RWPE1 (cell line): Measurements from ENCODE around the gene PHLPP1.

Experiments used
- CTCF ChIA-PET: fragments of 350-600 bp; sonication (Branson Sonifier 250); formaldehyde crosslinking; extraction: SDS; loops from one replicate; lab custom pipeline; 2021; lab: Yijun Ruan, JAX
- POLR2A ChIA-PET: fragments of 400-600 bp; formaldehyde crosslinking; extraction: SDS; loops from one replicate; lab custom pipeline; 2020; ENCODE audit warnings: antibody characterized with exemption; ENCODE audit not compliant: low non-redundant PET; lab: Yijun Ruan, JAX
- DNase-seq: peaks from one replicate; pipeline ENCODE4 v3.0.0; 2012; ENCODE audit warnings: low spot score
- H3K27ac ChIP-seq: fragments of 450-650 bp; 2 replicates; pipeline ENCODE4 v1.5.1; 2017
- TF ChIP-seq, protein P1 (sequence below): fragments of 450-650 bp; conservative IDR thresholded peaks from 2 replicates; pipeline ENCODE4 v1.5.1; 2017; ENCODE audit warnings: low read depth, mild to moderate bottlenecking

Gene PHLPP1

DNA sequence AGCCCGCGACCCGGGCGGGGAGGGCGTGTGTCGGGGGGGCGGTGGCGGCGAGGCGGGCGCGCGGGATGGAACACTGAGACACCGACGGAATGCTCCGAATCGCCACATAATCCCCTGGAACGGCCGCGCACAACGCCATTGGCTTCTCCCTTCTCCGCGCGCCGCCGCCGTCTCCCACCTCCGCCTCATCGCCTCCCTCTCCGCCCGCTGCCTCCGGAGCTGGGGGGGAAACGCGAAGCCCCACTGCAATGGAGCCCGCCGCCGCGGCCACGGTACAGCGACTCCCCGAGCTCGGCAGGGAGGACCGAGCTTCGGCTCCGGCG lies at the start of gene PHLPP1:
Gene PHLPP1 (plus strand): TSS at position 106 of the 323 bp plus-strand sequence. CDS start 143 bp downstream, at position 249.
- TF ChIP-seq, protein P1, sequence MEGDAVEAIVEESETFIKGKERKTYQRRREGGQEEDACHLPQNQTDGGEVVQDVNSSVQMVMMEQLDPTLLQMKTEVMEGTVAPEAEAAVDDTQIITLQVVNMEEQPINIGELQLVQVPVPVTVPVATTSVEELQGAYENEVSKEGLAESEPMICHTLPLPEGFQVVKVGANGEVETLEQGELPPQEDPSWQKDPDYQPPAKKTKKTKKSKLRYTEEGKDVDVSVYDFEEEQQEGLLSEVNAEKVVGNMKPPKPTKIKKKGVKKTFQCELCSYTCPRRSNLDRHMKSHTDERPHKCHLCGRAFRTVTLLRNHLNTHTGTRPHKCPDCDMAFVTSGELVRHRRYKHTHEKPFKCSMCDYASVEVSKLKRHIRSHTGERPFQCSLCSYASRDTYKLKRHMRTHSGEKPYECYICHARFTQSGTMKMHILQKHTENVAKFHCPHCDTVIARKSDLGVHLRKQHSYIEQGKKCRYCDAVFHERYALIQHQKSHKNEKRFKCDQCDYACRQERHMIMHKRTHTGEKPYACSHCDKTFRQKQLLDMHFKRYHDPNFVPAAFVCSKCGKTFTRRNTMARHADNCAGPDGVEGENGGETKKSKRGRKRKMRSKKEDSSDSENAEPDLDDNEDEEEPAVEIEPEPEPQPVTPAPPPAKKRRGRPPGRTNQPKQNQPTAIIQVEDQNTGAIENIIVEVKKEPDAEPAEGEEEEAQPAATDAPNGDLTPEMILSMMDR = no peak
- H3K27ac ChIP-seq = peak within 1 kb of the TSS; percentile 95
- ChIA-PET CTCF (interaction anchor here (0.6 to 1.3 kb wide), 10 partner anchors 13 to 630 kb away, joined by 3 to 8 read pairs (median 3); no protein-coding TSS in a partner anchor), POLR2A (interaction anchor here (0.6 kb wide), 1 partner anchor 30 kb away, joined by 4 read pairs; no protein-coding TSS in a partner anchor)
- no peak for DNase-seq

DNA sequence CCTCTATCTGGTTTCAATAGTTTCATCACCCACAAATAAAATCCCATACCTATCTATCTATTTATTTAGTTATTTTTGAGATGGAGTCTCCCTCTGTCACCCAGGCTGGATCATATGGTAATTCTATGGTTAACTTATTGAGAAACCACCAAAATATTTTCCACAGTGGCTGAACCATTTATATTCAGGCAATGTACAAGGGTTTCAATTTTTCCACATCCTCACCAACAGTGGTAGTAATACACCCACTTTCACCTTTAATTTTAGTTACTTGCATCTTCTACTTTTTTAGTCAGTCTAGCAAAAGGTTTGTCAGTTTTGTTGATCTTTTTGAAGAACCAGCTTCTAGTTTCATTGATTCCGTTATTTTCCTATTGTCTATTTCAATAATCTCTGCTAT lies 46.1 kb upstream of the PHLPP1 start:
- no peak overlapping the region for H3K27ac ChIP-seq
- no peak for DNase-seq
- TF ChIP-seq, protein P1 = no peak
- POLR2A ChIA-PET = no interaction called here
- CTCF ChIA-PET = no interaction called here

DNA sequence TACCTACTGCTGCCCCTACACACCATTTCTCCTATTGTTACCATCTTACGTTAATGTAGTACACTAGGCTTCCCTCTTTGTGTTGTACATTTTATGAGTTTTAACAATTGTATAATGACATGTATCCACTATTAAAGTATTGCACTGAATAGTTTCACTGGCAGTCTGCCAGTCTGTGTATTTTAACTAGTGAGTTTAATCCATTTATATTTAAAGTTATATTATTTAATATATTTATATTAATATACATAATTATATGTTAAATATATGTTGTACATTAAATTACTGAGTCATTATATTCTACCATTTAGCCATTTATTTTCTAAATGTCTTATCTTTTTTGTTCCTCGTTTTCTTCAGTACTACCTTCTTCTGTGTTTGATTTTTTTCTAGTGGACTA lies 44.8 kb upstream of the PHLPP1 start:
- CTCF ChIA-PET = no interaction called here
- no peak for DNase-seq
- H3K27ac ChIP-seq = no peak overlapping the region
- POLR2A ChIA-PET = no interaction called here
- TF ChIP-seq, protein P1 = no peak

DNA sequence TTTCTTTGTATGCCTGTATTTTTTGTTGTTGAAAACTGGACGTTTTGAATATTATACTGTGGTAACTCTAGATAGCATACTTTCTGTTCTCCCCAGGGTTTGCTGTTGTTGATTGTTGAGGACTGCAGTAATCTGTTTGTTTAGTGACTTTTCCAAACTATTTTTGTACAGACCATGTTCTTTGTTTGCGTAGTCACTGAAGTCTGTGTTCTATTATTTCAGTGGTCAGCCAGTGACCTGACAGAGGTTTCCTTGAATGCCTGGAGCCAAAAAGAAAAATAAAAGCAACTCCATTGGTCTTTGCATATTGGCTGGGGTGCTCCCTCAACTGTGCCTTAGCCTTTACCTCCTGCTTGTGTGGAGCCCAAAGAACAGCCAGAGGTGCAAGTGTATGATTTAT lies 42.7 kb upstream of the PHLPP1 start:
- H3K27ac ChIP-seq = no peak overlapping the region
- POLR2A ChIA-PET = interaction anchor here (0.5 kb wide), 1 partner anchor 1021 kb away, joined by 4 read pairs; no protein-coding TSS in a partner anchor
- TF ChIP-seq, protein P1 = no peak
- CTCF ChIA-PET = interaction anchor here (0.5 to 0.9 kb wide), 2 partner anchors 86 to 99 kb away, joined by 3 read pairs; no protein-coding TSS in a partner anchor
- no peak for DNase-seq

DNA sequence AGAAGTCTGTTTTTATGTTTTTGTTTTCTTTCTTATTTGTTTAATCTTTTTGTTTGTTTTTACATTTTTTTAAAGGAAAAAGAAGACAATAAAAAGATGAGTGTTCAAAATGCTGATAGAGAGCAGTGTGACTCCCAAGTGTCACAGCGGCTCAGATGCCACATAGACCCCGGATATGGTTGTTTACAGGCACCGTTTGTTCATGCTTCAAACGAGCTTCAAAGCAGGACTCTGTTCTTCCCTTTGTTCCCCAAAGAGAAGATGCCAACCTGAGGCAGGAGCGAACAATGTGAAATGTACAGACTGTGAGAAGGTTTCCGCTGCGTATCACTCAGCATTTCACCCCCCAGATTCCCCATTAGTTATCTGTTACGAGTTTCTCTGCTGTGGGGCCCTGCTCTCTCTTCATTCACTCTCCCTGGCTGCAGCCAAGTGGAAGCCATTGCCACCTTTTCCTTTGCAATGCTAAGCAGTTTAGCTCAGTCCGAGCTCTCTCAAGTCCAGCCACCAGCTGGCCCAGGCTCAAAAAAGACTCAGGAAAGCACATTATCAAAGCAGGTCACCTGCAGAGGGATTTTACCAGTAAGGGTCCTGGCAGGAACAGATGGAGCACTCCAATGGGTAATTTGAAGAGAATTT lies 36.4 kb upstream of the PHLPP1 start:
- no peak overlapping the region for H3K27ac ChIP-seq
- ChIA-PET CTCF (no interaction called here), POLR2A (no interaction called here)
- TF ChIP-seq, protein P1 = no peak
- DNase-seq = no peak

DNA sequence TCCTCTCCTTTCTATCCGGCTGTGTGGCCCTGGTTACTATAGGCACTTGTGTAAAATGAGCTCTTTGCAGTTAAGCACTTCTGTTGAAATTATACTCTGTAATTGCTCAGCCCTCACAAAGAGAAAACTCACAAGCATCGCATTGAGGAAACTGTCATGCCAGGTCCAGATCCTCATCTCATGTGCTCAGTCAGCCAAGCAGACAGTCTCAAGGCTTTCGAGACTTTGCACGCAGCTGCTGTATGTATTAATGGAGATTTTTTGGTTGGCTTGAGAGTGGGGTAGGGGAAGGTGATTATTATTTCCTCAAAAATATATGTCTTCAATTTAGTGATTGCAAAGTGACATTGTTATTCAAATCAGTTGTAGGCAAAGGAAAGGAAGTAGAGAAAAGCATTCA lies 33.0 kb upstream of the PHLPP1 start:
- ChIA-PET POLR2A (no interaction called here), CTCF (no interaction called here)
- TF ChIP-seq, protein P1 = no peak
- no peak for DNase-seq
- H3K27ac ChIP-seq = no peak overlapping the region
